Mucosa of stomach (tissue), 1 donor: Measurements from ENCODE around the gene PTK7.

Experiments used
- H3K27me3 ChIP-seq: one replicate; pipeline ENCODE4 v1.7.0; 2013; ENCODE audit warnings: mild to moderate bottlenecking, low read length; ENCODE audit not compliant: control insufficient read depth, insufficient read depth
- H3K36me3 ChIP-seq: one replicate; pipeline ENCODE4 v1.7.0; 2013; ENCODE audit warnings: low read length; ENCODE audit not compliant: control insufficient read depth, insufficient read depth
- H3K4me1 ChIP-seq: one replicate; pipeline ENCODE4 v1.7.0; 2013; ENCODE audit warnings: mild to moderate bottlenecking, low read length; ENCODE audit not compliant: control insufficient read depth, insufficient read depth
- H3K4me3 ChIP-seq: one replicate; pipeline ENCODE4 v1.7.0; 2013; ENCODE audit warnings: low read length
- H3K9ac ChIP-seq: one replicate; pipeline ENCODE4 v1.7.0; 2013; ENCODE audit warnings: mild to moderate bottlenecking, low read length, moderate library complexity
- H3K9me3 ChIP-seq: one replicate; pipeline ENCODE4 v1.7.0; 2013; ENCODE audit warnings: mild to moderate bottlenecking, low read length, moderate library complexity; ENCODE audit not compliant: control insufficient read depth
- donor health status: Pancreatic carcinoma.

PTK7 gene

DNA sequence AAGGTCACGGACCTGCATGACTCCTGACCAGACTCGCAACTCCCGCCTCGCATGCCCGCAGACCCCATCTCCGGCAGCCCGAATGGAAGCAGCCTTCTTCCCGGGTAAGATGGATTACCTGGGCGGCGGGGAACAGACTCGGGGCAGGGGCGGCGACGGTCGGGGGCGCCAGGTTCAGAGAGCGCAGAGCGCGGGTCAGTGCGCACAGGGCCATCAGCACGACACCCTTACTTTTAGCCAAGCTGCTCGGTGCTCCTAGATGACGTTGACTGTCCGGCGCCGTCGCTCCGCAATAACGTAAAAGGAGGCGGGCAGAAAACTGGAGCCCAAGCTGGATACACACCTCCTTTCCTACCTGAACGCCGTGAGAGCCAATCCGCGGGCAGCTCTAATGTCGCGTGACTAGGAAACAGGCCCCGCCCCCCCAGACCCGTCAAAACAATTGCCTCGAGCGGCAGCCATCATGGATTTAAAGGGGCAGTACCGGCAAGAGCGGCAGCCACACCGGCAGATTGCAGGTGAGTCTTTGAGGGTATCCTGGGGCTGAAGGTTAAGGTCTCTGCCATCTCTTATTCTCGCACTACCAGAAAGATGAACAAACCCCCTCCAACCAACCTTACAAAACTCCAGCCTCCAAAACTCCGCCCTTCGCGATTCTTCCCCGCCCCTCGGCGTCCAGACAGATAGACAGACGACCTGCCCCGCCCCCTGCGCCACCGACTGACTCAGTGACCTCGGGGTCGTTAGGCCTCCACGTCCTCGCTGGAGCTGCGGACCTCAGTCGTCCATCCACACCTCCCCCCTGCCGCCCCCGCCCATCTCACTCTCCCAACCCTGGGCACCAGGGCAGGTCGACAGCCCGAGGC, 16.7 kb upstream of the PTK7 start, which contains the start of the genes KLC4 and MRPL2:
Gene KLC4 (plus strand): TSS at position 464 of the 866 bp plus-strand sequence. CDS start 1,705 bp downstream, outside the sequence.
Gene MRPL2 (minus strand): TSS at position 267 of the 866 bp plus-strand sequence. CDS start 53 bp downstream, at position 214.
- no peaks in the 10 kb centered on the region for H3K9me3 ChIP-seq
- H3K4me1 ChIP-seq, result peaks cover 40% of the 10 kb centered on the region
- H3K4me3 ChIP-seq, result peak within 1 kb of the TSS; percentile 92
- peak within 1 kb of the TSS; percentile 90 for H3K9ac ChIP-seq
- H3K27me3 ChIP-seq, result no peaks in the 10 kb centered on the region
- H3K36me3 ChIP-seq, result peaks cover 6% of the 10 kb centered on the region

- H3K27me3 ChIP-seq, result no peaks in the 10 kb centered on the region
- peaks cover 7% of the 10 kb centered on the region for H3K36me3 ChIP-seq
These were observed 15.9 kb upstream of the PTK7 start for GRCh38 chr6:43060034-43060754.

DNA sequence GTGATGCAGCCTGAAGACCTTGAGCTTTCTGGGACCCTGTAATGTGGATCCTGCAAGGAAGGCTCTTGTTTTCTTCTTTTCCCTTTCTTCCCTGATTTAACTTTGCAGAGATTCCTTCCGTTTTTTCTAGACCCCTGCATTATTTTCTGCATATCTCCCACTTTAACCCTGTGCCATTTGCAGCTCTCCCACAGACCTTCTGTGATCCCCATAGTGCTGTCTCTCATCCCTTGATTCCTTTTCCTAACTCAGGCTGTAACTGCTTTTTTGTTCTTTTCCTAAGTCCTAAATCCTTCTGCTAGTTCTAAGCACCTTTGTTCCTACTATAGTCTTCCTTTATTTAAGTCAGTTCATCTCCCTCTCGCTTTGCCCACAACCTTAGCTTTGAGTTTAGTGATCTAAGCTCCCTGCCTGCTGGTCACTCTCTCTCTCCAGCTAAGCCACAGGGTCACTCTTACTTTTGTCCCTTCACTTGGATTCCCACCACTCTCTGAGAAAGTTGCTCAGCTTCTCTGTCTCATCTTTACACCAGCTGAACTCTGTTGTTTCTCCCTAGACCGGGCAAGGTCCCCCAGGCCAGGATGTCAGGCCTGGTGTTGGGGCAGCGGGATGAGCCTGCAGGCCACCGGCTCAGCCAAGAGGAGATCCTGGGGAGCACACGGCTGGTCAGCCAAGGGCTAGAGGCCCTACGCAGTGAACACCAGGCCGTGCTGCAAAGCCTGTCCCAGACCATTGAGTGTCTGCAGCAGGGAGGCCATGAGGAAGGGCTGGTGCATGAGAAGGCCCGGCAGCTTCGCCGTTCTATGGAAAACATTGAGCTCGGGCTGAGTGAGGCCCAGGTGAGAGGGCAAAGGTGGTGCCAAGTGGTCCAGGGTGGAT, 15.1 kb upstream of the PTK7 start:
- Histone ChIP-seq H3K36me3 (peaks cover 12% of the 10 kb centered on the region), H3K27me3 (no peaks in the 10 kb centered on the region), H3K9me3 (no peaks in the 10 kb centered on the region), H3K9ac (peak overlapping the region; percentile 50), H3K4me3 (peak overlapping the region; percentile 92), H3K4me1 (peaks cover 35% of the 10 kb centered on the region)

More at GRCh38 chr6:43060034-43060754, 15.9 kb upstream of the PTK7 start:
- Histone ChIP-seq H3K9ac (peak overlapping the region; percentile 90), H3K4me3 (peak overlapping the region; percentile 92), H3K4me1 (peaks cover 35% of the 10 kb centered on the region), H3K9me3 (no peaks in the 10 kb centered on the region)

DNA sequence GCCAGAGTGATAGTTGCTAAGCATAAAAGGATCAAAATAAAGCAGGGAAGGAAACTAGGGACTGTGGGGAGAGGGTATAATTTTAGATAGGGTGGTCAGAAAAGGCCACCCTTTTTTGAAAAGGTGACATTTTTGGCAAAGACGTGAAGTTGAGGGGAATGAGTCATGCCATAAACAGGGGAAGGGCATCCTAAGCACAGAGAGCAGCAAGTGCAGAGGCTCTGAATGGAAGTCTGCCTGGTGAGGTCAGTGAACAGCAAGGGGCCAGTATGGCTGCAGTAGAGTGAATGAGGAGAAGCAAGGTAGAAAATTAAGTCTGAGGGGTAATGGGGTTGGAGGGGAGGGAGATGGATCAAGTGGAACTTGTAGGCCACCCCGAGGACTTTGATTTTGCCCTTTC, 14.3 kb upstream of the PTK7 start:
- Histone ChIP-seq H3K36me3 (peaks cover 18% of the 10 kb centered on the region), H3K4me1 (peaks cover 35% of the 10 kb centered on the region), H3K9me3 (no peaks in the 10 kb centered on the region), H3K27me3 (no peaks in the 10 kb centered on the region), H3K4me3 (no peak overlapping the region), H3K9ac (peak overlapping the region; percentile 49)

DNA sequence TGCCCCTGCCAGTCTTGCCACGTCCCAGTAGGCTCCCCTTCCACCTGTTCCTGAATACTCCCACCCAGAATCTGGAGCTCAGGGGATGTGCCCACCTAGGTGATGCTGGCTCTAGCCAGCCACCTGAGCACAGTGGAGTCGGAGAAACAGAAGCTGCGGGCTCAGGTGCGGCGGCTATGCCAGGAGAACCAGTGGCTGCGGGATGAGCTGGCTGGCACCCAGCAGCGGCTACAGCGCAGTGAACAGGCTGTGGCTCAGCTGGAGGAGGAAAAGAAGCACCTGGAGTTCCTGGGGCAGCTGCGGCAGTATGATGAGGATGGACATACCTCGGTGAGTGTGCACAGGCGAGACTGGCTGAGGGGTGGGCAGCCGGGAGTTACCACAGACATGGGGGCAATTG, 13.3 kb upstream of the PTK7 start:
- Histone ChIP-seq H3K9ac (no peak overlapping the region), H3K4me3 (no peak overlapping the region), H3K9me3 (no peaks in the 10 kb centered on the region), H3K27me3 (no peaks in the 10 kb centered on the region), H3K4me1 (peaks cover 35% of the 10 kb centered on the region), H3K36me3 (peaks cover 18% of the 10 kb centered on the region)

GRCh38 chr6:43070028-43070632, 6.0 kb upstream of the PTK7 start:
- no peaks in the 10 kb centered on the region for H3K9me3 ChIP-seq
- no peak overlapping the region for H3K4me3 ChIP-seq
- H3K4me1 ChIP-seq, result no peaks in the 10 kb centered on the region
- no peaks in the 10 kb centered on the region for H3K27me3 ChIP-seq
- peaks cover 43% of the 10 kb centered on the region for H3K36me3 ChIP-seq
- H3K9ac ChIP-seq, result no peak overlapping the region

- peaks cover 24% of the 10 kb centered on the region for H3K36me3 ChIP-seq
- H3K4me1 ChIP-seq, result peaks cover 19% of the 10 kb centered on the region
- H3K4me3 ChIP-seq, result no peak overlapping the region
- no peaks in the 10 kb centered on the region for H3K27me3 ChIP-seq
- no peaks in the 10 kb centered on the region for H3K9me3 ChIP-seq
- H3K9ac ChIP-seq, result no peak overlapping the region
These were observed 1.1 kb upstream of the PTK7 start for GRCh38 chr6:43074847-43075669.

- Histone ChIP-seq H3K36me3 (peaks cover 11% of the 10 kb centered on the region), H3K4me3 (peak overlapping the region; percentile 64), H3K4me1 (peaks cover 19% of the 10 kb centered on the region), H3K9ac (peak overlapping the region; percentile 61), H3K27me3 (no peaks in the 10 kb centered on the region), H3K9me3 (no peaks in the 10 kb centered on the region)
These were observed 584 bp downstream of the PTK7 start for GRCh38 chr6:43076464-43077332.

GRCh38 chr6:43077333-43077809, 1.3 kb downstream of the PTK7 start:
- no peaks in the 10 kb centered on the region for H3K9me3 ChIP-seq
- H3K9ac ChIP-seq, result peak overlapping the region; percentile 61
- H3K27me3 ChIP-seq, result no peaks in the 10 kb centered on the region
- H3K4me1 ChIP-seq, result peaks cover 19% of the 10 kb centered on the region
- H3K36me3 ChIP-seq, result peaks cover 8% of the 10 kb centered on the region
- peak overlapping the region; percentile 64 for H3K4me3 ChIP-seq

- H3K4me1 ChIP-seq, result peaks cover 19% of the 10 kb centered on the region
- H3K9ac ChIP-seq, result no peak overlapping the region
- peaks cover 3% of the 10 kb centered on the region for H3K36me3 ChIP-seq
- H3K27me3 ChIP-seq, result no peaks in the 10 kb centered on the region
- no peak overlapping the region for H3K4me3 ChIP-seq
- H3K9me3 ChIP-seq, result no peaks in the 10 kb centered on the region
These were observed 1.9 kb downstream of the PTK7 start for GRCh38 chr6:43077981-43078511.
